Activated T-cell treated with anti-CD3 and anti-CD28 coated beads, Interleukin-2, amount 50 U/mL, for 1 hour (primary cell): Measurements from ENCODE around the gene LRP1B.

ENCODE experiments used
- DNase-seq: peaks from one replicate; pipeline ENCODE4 v3.0.0-alpha.2; 2020

LRP1B gene

DNA sequence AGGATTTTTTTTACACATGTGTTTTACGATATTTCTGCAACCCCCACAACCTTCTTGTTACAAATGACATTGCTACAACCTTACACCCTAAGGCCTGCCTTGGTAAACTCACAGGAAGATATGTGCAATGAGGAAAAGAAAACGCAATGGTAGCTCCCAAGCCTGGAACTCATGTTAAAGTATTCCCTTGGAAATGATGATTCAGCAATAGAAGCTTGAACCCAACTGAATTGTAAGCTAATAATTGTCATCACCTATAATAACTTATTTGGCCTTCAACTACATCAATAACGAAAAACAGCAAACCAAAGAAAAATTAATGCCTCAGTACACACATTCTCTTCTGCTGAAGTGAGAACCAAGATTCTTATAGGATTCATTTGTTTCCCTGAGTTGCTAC lies 491.0 kb downstream of the LRP1B start:
- no peak for DNase-seq

DNA sequence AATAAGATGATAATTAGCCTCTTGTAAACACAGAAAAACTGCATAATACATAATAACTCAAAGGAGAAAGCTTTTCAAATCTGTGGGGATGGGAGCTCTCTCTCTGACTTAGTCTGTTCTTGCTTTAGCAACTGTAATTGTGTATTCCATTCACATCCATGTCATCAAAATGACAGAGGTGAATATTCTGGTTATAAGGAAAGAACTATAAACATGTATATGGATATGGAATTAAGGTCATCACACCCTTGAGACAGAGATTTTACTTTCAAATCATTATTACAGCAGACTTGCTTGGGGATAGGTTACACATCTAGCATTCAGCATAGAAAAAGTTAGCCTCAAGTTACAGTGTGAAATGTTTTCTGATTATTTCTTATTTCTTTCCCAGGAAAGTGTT lies 497.7 kb downstream of the LRP1B start:
- no peak for DNase-seq

DNA sequence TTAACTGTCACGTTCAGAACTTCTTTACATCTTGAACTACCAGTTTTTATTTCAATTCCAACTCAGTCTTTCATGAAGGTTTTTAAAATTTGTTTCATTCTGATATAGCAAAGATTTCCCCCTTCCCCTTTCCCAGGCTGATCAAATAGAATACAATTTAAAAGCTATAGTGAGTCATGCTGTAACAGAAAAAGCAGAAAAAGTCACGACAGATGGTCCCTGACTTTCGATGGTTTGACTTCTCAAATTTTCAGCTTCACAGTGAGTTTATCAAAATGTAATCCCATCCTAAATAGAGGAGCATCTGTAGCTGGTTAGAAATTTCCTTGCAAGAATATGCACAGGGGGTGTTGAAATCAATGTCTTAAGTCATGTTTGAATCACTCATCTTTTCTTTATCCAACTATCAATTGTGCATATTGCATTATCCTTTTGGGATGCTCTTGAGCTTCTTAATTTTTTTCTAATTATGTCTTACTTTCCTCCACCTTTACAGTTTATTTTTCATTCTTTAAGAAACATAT lies 500.3 kb downstream of the LRP1B start:
- DNase-seq: no peak

DNA sequence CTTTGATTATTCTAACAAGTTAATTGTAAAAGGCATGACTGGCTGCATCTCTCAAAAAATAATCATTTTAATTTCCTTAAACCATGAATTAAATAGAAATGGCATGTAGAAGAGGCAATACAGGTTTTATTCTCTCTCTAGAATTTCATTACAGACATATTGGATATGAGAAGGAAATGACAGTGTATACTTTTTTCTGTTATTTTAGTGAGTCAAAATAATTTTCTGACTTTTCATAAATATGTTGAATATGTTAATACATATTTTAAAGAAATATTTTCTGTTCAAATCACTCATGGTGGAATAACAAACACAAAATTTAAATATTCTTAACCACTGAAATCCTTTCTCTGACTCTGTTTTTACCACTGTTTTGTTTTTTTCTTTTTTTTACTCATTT lies 510.4 kb downstream of the LRP1B start:
- no peak for DNase-seq

DNA sequence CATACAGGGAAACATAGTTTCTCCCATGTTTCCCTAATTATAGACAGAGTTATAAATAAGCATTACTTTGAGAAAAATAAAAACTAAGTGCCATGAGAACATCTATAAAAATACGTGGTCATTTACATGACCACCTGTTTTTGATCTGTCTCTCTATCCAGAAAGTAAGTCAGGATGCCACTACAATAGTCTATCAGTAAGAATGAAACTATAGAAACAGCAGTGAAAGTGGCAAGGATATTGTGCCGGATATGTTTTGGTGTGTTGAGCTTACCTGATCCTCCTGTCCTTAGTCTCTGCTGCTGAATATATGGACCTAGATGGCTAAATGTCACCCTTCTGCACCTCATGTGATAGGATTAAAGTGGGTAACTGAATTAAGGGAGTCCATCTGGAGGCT lies 512.4 kb downstream of the LRP1B start:
- no peak for DNase-seq

DNA sequence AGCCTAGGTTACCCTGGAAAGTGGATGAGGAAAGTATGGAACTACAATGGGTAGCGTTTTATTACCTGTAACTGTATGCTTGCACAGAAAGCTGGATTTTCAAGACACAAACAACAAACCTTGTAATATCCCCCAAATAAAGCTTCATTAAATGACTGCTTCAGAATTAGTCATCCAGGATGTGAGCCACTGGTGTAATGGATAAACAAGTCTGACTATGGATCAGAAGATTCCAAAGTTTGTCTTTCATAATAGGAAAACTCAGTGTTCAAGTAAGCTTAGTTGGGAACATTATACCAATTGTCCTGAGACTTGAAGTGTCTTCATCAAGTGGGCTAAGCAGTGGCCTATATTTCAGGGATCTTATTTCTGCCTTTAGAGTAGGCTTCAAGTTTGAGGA lies 518.8 kb downstream of the LRP1B start:
- DNase-seq: no peak

DNA sequence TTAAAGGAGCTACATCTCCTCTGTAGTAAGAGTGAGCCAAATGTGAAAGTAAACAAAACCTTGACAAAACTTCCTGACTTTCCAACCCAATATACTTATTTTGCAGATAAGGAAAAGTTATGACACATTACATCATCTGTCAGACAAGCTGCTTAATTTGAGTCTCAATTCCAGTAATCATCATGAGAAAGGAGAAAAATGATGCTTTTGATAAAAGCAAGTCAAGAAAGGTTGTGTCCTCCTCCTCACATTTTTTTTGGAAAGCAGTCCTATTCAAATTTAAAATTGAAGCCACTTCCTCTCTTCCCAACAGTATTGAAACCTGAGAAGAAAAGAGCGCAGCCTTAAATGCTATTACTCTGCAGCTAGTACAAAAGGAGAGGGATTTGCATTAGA lies 519.6 kb downstream of the LRP1B start:
- DNase-seq: no peak

DNA sequence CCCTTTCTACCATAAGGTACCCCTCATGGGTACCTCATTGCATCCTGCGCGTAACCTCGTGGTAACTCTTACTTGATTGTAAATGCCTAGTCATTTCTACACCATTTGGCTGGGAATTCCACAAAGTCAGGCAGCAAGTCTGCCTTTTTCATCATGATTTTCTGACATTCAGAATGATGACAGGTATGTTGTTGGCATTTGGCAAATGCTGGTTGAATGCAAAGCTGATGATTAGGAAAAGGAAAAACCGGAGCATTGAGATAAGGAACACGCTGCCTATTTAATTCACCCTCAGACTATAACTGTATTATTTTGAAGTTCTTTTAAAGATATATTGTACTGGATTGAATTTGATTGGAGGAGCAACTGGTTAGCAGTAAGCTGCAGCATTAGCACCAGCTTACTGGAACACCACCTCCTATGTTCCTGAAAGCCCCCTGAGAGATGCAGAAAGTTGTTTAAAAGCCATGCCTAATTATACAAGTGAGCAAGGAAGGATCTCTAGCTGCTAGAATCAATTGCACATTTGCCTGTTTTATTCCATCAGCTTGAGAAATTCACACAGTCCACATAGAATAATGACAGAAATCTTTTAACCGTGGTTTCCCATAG lies 520.1 kb downstream of the LRP1B start:
- no peak for DNase-seq

DNA sequence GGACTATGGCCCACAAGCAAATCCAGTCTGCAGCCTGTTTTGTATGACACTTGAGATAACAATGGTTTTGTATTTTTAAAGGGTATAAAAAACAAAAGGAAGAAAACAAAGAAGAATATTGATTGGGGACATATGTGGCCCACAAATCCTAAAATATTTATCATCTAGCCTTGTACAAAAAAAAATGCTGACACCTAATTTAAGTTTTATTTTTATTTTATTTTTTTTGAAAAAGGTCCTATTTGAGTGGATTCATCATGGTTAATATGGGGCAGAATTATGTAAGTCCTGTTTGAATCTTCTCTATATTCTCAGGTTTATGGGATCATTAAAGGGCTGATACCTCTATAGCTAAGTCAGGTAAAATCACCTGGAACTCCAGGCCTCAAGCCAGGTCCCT lies 525.7 kb downstream of the LRP1B start:
- DNase-seq: no peak

DNA sequence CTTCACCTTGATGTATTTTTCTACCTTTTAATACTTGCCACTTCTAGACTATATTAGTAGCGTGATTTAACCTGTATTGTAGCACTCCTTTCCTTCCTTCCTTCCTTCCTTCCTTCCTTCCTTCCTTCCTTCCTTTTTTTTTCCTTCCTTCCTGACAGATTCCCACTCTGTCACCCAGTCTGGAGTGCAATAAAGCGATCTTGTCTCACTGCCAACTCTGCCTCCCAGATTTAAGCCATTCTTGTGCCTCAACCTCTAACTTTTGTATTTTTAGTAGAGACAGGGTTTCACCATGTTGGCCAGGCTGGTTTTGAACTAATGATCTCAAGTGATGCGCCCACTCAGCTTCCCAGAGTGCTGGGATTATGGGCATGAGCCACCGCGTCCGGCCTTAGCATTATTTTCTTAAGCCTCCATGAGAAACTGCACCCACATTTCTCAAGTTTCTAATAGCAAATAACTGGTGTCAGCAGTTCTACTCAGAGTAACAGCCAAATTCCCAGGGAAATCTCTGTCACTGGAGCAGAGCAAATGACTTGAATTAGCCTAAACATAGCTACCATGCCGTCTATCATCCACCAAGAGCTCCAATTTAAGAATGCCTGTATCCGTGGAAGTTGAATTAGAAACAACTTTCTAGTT lies 529.2 kb downstream of the LRP1B start:
- no peak for DNase-seq

DNA sequence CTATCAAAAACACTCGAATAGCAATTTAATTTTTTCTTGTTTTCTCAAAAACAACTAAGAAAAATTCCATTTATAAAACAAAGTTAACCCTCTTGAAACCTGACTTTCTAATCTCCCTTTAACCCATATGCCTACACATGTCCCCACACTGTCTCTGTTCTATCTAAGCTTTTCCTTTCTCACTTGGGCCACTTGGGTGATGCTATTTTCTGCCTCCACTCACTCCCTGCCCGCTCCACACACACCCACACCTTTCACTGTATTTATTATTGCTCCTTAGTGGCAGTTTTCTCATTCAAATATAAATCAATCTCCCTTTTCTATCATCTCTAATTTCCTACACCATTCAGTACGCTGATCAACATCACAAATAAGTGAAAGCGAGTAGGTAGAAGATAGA lies 531.1 kb downstream of the LRP1B start:
- no peak for DNase-seq

DNA sequence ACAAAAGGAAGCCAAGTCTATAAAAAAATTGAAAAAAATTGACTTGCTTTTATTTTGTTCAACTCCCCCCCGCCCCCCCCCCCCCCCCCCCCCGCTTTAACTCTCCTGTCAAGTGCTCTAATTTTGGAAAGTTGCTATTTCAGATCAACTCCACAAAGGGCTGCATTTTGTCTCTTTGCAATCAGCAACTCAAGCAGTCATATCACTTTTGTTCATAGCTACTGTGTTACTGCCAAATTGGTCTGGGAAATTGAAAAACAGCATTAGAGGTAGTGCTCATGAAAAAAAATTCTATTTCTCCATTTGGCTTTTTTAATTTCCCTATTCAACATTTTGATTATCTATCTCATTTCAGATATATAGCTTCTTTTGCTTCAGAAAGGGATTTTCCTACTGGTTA lies 531.8 kb downstream of the LRP1B start:
- DNase-seq: no peak

DNA sequence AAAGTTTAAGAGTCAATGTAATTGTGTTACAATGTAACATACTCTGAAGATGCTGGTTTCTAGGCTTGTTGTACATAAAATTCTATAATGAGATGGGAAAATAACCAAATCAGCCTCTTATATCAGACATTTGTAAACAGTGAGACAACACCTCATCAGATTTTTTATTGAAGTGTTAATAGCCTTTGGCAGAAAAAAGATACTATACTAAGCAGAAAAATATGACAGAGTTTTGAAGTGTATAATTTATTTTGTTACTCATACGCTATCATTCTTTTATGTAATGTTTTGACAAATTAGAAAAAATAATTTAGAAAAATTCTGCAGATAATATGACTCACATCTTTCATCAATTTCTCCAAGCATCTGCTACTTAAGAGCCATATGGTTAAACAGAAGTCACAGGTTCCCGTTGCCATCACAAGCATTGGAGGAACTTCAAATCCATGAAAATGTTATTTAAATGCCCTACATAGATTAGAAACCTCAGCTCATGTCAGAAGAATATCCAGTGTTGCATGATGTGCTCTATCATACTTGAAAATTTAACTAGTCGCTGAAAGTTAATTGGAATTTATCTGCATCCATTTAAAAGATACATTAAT lies 535.4 kb downstream of the LRP1B start:
- DNase-seq: no peak

DNA sequence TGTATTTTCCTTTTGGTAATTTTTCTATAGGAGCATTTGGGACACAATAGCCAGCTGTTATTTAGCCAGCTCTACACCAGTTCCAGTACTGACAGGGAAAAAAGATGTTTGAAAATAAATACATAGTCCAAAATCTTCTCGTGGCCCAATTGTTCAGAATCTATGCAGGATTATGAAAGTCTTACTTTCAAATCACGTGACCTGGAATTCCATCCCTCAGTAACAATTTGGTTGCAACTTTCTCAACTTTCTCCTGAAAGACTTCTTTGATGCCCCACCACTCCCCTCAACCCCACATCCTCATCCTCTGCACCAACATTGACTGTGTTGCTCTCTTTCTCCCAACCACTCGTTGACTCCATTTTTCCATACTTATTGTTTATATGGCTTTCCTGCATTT lies 539.0 kb downstream of the LRP1B start:
- DNase-seq: no peak

DNA sequence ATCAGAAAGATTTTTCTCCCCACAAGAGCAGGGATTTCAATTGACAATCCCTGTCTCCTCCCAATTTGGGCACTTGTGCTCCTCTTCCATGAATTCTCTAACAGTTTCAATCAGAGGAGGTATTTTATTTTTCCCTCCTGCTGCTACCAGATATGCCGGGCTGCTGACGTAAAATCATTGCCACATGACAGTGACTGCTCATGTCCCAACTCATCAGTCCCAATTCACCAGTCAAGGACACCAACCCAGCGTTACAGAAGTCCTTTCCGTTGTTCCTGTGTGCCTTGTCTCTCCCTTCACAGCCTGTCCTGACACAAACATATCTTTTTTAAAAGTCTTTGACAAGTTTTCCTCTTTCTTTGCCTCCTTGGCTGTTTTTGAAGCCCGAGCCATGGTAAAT lies 540.2 kb downstream of the LRP1B start:
- DNase-seq: no peak

DNA sequence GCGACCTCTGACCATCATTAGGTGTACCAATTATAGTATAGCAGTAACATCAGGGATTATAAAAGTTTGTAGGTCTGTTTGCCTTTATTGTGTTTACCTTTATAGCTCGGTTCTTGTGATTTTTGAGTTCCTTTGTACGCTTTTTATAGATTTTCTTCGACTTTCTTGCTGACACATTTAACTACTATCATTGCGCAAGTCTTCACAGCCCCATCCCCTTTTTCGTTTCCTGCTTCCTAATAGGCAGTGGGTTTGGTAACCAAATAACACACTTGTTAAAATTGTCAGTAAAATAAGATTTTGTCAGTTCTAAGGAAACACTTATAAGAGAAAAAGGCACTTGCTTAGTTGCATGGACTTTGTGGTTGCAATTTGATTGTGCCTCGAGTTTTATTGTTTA lies 541.5 kb downstream of the LRP1B start:
- DNase-seq: no peak

DNA sequence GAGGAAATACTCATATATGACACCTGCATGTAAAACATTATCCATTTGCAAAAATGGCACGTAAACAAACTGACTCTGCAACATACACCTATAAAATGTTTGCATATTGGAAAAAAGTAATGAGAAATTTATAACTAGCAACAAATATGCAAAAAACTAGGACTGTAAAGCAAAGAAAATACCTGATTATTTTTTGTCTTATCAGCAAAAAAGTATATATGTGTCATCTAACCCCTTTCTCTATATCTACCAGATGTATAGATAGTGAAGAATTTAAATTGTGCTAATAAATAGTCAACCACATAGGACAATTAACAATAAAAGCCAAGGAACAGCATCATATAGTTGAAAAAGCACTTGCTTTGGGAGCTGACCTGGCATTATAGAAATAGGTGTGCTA lies 543.8 kb downstream of the LRP1B start:
- no peak for DNase-seq

DNA sequence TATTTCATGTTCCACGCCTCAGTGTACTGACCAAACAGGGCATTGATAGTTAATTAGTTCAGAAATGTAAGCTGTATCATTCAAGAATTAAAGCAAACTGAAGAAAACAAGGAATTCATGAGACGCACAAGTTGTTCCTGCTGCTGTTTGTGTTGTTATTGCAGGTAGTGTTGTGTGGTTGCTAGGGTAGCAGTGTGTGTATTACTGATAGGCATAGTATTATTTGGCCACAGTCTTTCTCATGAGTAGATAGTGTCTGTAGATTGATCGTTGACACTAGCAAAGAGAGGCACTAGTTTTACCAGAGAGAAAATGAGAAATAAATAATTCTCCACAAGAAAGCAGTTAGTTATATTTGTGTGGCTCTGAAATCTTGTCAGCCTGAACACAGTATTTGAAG lies 548.6 kb downstream of the LRP1B start:
- no peak for DNase-seq

DNA sequence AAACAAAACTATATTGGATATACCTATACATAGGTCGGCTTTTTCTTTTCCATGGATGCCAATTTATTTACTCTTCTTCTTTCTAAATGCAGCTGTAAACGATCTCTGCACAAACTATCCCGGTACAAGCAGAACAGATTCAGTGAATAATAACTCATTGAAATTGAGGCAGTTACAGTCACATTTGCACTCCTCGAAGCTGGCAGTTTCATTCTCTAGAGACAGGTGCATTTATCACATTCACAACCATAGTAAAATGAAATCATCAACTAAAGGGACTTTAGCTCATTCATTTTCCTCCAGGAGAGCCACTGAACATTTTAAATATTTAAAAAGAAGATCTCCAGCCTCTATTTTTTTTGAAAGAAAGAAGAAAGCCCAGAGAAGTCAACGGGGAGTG lies 551.7 kb downstream of the LRP1B start:
- DNase-seq: no peak

DNA sequence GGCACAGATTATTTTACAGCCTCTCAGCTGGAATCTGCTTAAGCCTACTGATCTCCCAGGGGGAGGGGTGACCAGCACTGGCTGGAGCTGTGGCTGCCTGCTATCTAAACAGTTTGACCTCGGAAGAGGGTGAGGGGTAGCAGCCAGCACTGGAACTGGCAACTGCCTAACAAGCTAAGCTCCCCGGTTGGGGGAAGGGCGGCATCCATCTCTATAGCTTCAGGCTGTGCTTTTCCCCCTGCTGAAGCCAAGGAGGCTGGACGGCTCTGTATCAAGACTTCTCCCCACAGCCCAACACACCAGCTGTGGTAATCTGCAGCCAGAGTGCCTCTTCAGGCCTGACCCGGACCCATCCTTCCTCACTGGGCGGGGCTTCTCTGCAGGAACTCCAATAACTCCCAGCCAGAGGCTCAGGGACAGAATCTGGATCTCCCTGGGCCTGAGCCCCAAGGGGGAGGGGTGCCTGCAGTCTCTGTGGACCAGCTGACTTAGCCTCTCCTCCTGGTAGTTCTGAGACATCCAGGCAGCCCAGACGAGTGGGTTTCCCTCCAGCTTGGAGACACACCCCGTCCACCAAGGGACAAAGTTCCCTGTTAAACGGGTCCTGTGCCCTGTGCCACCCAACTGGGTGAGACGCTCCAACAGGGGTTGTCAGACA lies 560.2 kb downstream of the LRP1B start:
- no peak for DNase-seq

DNA sequence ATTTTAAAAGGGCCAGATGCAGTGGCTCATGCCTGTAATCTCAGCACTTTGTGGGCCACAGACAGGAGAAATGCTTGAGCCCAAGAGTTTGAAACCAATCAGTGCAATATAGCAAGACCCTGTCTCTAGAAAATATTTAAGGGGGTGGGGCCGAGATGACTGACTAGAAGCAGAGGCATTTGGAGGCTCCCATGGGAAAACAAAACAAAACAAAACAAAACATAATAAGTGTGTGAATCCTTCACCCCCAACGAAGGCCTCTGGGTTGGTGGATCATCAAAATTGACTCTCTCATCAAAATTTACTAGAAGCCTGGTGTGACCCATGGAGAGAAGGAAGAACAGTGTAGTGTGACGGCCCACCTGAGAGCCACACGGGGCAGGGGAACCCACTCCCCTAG lies 560.9 kb downstream of the LRP1B start:
- no peak for DNase-seq

DNA sequence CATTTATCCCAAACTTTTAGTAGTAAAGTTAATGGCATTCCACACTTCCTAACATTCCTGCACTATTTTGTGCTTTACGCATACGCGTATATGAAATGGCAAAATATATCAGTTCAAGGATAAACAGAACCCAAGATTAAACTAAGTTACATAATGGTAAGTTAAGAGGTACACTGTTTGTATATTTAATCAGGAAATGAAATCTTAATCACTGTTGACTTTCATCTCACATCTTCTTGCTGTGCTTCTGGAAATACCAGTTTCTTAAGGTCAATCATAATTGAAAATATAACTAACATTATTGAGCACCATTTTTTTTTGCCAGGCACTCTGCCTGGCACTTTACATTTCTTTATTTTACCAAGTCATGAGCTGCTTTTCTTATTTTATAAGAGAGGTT lies 565.2 kb downstream of the LRP1B start:
- no peak for DNase-seq

DNA sequence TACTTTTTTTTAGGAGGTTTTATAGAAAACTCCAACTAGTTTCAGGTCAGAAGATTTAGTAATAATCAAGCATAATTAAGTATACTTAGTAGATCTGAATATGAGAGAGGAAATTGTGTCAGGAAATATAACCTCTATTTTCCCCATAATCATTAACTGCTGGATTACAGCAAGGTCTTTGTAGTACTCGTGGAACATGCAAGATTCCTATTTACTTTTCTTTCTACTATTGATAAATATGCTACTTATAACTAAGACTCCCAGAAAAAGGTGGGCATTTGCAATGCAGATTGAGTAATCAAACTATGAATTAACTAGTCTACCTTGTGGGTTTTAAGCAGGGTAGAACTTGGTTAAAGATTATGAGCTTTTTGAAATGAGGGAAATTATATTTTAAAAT lies 570.1 kb downstream of the LRP1B start:
- no peak for DNase-seq
